H1 (cell line): ENCODE data around the gene NACA. TPM values are rescaled to one million over a fixed set of nuclear protein-coding genes. Genes with fewer than 3 reads are reported as not detected.

Experiments used
- CTCF ChIA-PET: fragments of 300-600 bp; sonication (Branson Sonifier 250); formaldehyde crosslinking; loops from one replicate; lab custom pipeline; 2021; ENCODE audit not compliant: partially characterized antibody; lab: Charles Lee
- POLR2A ChIA-PET: fragments of 300-600 bp; sonication (Branson Sonifier 250); formaldehyde crosslinking; loops from one replicate; lab custom pipeline; 2021; ENCODE audit warnings: inconsistent platforms; ENCODE audit not compliant: partially characterized antibody; lab: Charles Lee
- DNase-seq, 2 experiments: peaks; one replicate each; pipeline versions ENCODE4 v3.0.0 to v3.0.0-alpha.2; 2010 to 2022; ENCODE audit warnings: low spot score in 2 of 2, low read depth in 1 of 2, mixed read lengths in 1 of 2
- FAIRE-seq: peaks from 2 replicates; lab custom pipeline; 2011; peaks lifted over from hg19 to GRCh38; lab: Jason Lieb, UNC
- H2AFZ ChIP-seq: 2 replicates; pipeline ENCODE4 v1.8.1; 2012; ENCODE audit warnings: low read length, inconsistent platforms
- H2AK5ac ChIP-seq: 2 replicates; pipeline ENCODE4 v1.6.1; 2013; ENCODE audit warnings: low read depth, low read length
- H2BK120ac ChIP-seq: replicated peaks from 2 replicates; pipeline ENCODE3; 2013; ENCODE audit warnings: low read depth, low read length, inconsistent platforms
- H2BK12ac ChIP-seq: 2 replicates; pipeline ENCODE4 v1.6.1; 2013; ENCODE audit warnings: low read depth, low read length
- H2BK15ac ChIP-seq: 2 replicates; pipeline ENCODE4 v1.6.1; 2013; ENCODE audit warnings: low read length
- H2BK20ac ChIP-seq: 2 replicates; pipeline ENCODE4 v1.6.1; 2013; ENCODE audit warnings: low read length
- H2BK5ac ChIP-seq: 2 replicates; pipeline ENCODE4 v1.6.1; 2013; ENCODE audit warnings: low read depth, low read length
- H3K14ac ChIP-seq: 2 replicates; pipeline ENCODE4 v1.6.1; 2013; ENCODE audit warnings: inconsistent platforms; ENCODE audit not compliant: insufficient read length
- H3K18ac ChIP-seq: 2 replicates; pipeline ENCODE4 v1.6.1; 2013; ENCODE audit warnings: low read length; ENCODE audit errors: extremely low read depth
- H3K23ac ChIP-seq: 2 replicates; pipeline ENCODE4 v1.6.1; 2013; ENCODE audit warnings: inconsistent platforms; ENCODE audit not compliant: insufficient read length
- H3K23me2 ChIP-seq: 2 replicates; pipeline ENCODE4 v1.6.1; 2013; ENCODE audit warnings: low read depth, low read length
- H3K27ac ChIP-seq: 2 replicates; pipeline ENCODE4 v1.6.1; 2011; ENCODE audit warnings: low read depth, low read length, inconsistent platforms
- H3K27me3 ChIP-seq, 4 experiments: replicated peaks in 1 of 4; 1 replicate in 1 of 4; 2 replicates in 3 of 4; pipeline versions ENCODE4 v1.6.1 to v1.8.1; 2011 to 2013; ENCODE audit warnings: low read length in 3 of 4, mild to moderate bottlenecking in 3 of 4, inconsistent platforms in 2 of 4, mixed read lengths in 2 of 4, moderate library complexity in 1 of 4; ENCODE audit not compliant: control insufficient read depth in 3 of 4, insufficient read depth in 3 of 4; ENCODE audit errors: extremely low read depth in 1 of 4
- H3K36me3 ChIP-seq, 4 experiments: 2 replicates each; pipeline versions ENCODE4 v1.6.1 to v1.8.1; 2011 to 2013; ENCODE audit warnings: mild to moderate bottlenecking in 4 of 4, low read length in 3 of 4, moderate library complexity in 2 of 4, control low read depth in 1 of 4, inconsistent platforms in 1 of 4; ENCODE audit not compliant: insufficient read depth in 4 of 4, control insufficient read depth in 2 of 4
- H3K4ac ChIP-seq: replicated peaks from 2 replicates; pipeline ENCODE3; 2013; ENCODE audit warnings: low read length, low read depth, mixed read lengths, inconsistent platforms; ENCODE audit not compliant: insufficient read length
- H3K4me1 ChIP-seq, 4 experiments: replicated peaks in 1 of 4; 1 replicate in 1 of 4; 2 replicates in 3 of 4; pipeline versions ENCODE4 v1.6.1 to v1.8.1; 2011 to 2013; ENCODE audit warnings: low read length in 3 of 4, inconsistent platforms in 2 of 4, mixed read lengths in 1 of 4; ENCODE audit not compliant: insufficient read depth in 4 of 4, control insufficient read depth in 3 of 4
- H3K4me2 ChIP-seq, 2 experiments: 2 replicates each; pipeline versions ENCODE4 v1.6.1 to v1.8.1; 2011 to 2013; ENCODE audit warnings: low read depth in 2 of 2, low read length in 2 of 2, control low read depth in 1 of 2, inconsistent platforms in 1 of 2, mild to moderate bottlenecking in 1 of 2; ENCODE audit not compliant: insufficient read depth in 1 of 2
- H3K4me3 ChIP-seq, 4 experiments: fragments of 200-600, 300-600 bp in 1 of 4; sonication (generic), shearing (Covaris generic), sonication (Bioruptor Twin) in 1 of 4; 2 replicates each; pipeline versions ENCODE4 v1.5.1 to v1.8.1; 2011 to 2016; ENCODE audit warnings: low read length in 4 of 4, low read depth in 3 of 4, control low read depth in 2 of 4, inconsistent platforms in 2 of 4, mild to moderate bottlenecking in 2 of 4, mixed read lengths in 1 of 4, moderate library complexity in 1 of 4; ENCODE audit not compliant: insufficient read depth in 2 of 4; ENCODE audit errors: extremely low read depth in 1 of 4
- H3K56ac ChIP-seq: replicated peaks from 2 replicates; pipeline ENCODE3; 2013; ENCODE audit warnings: low read depth, mild to moderate bottlenecking, mixed read lengths, low read length, inconsistent platforms; ENCODE audit not compliant: insufficient read length
- H3K79me1 ChIP-seq: 2 replicates; pipeline ENCODE4 v1.6.1; 2013; ENCODE audit warnings: low read depth, low read length, control low read depth
- H3K79me2 ChIP-seq, 2 experiments: 2 replicates each; pipeline versions ENCODE4 v1.6.1 to v1.8.1; 2012 to 2013; ENCODE audit warnings: low read length in 2 of 2, mild to moderate bottlenecking in 2 of 2, inconsistent platforms in 1 of 2; ENCODE audit not compliant: insufficient read depth in 2 of 2, control insufficient read depth in 1 of 2
- H3K9ac ChIP-seq, 4 experiments: replicated peaks in 1 of 4; 1 replicate in 1 of 4; 2 replicates in 3 of 4; pipeline versions ENCODE4 v1.6.1 to v1.8.1; 2011 to 2013; ENCODE audit warnings: low read depth in 3 of 4, low read length in 3 of 4, control low read depth in 2 of 4, mild to moderate bottlenecking in 2 of 4, moderate library complexity in 2 of 4, inconsistent platforms in 1 of 4; ENCODE audit errors: extremely low read depth in 1 of 4
- H3K9me3 ChIP-seq, 2 experiments: 2 replicates each; pipeline versions ENCODE4 v1.6.1 to v1.8.1; 2012 to 2013; ENCODE audit warnings: mild to moderate bottlenecking in 2 of 2, moderate library complexity in 2 of 2, control low read depth in 1 of 2, inconsistent platforms in 1 of 2, low read depth in 1 of 2, low read length in 1 of 2, mixed read lengths in 1 of 2; ENCODE audit not compliant: insufficient read depth in 2 of 2
- H4K20me1 ChIP-seq, 2 experiments: replicated peaks in 1 of 2; 2 replicates each; pipeline versions ENCODE3 to v1.8.1; 2011 to 2013; ENCODE audit warnings: inconsistent platforms in 2 of 2, low read length in 2 of 2, mild to moderate bottlenecking in 1 of 2; ENCODE audit not compliant: insufficient read depth in 2 of 2, control insufficient read depth in 1 of 2
- H4K5ac ChIP-seq: 2 replicates; pipeline ENCODE4 v1.6.1; 2013; ENCODE audit warnings: low read length, low read depth, mixed read lengths, inconsistent platforms; ENCODE audit not compliant: insufficient read length
- H4K8ac ChIP-seq: 2 replicates; pipeline ENCODE4 v1.8.0; 2013; ENCODE audit warnings: mild to moderate bottlenecking, moderate library complexity, low read length, inconsistent platforms; ENCODE audit not compliant: insufficient read depth; ENCODE audit errors: extremely low read depth
- H4K91ac ChIP-seq: replicated peaks from 2 replicates; pipeline ENCODE3; 2013; ENCODE audit warnings: low read length, mixed read lengths, inconsistent platforms; ENCODE audit not compliant: insufficient read length
- POLR2A ChIP-seq, 2 experiments: IDR thresholded peaks; 1 replicate in 1 of 2; 2 replicates in 1 of 2; pipeline ENCODE4 v1.6.1; 2011; ENCODE audit warnings: low read depth in 2 of 2, low read length in 2 of 2, mild to moderate bottlenecking in 2 of 2; ENCODE audit errors: control extremely low read depth in 1 of 2
- POLR2AphosphoS5 ChIP-seq: IDR thresholded peaks from 2 replicates; pipeline ENCODE4 v1.6.1; 2011; ENCODE audit warnings: low read depth, low read length
- SRF ChIP-seq: IDR thresholded peaks from 2 replicates; pipeline ENCODE4 v1.6.1; 2011; ENCODE audit warnings: mild to moderate bottlenecking, low read depth, low read length, moderate library complexity
- whole genome bisulfite sequencing, 2 experiments: shearing (Covaris generic) in 1 of 2; methylation state at CpG; one replicate each; pipeline versions ENCODE4 v1.1.6 to v1.1.7; 2013 to 2015; ENCODE audit warnings: low lambda C conversion rate in 2 of 2, mixed read lengths in 2 of 2, inconsistent platforms in 1 of 2, low coverage in 1 of 2, missing lambda C conversion rate in 1 of 2; ENCODE audit not compliant: insufficient replicate concordance in 2 of 2, insufficient coverage in 1 of 2, insufficient read length in 1 of 2; ENCODE audit errors: extremely low coverage in 1 of 2, missing lambda C conversion rate in 1 of 2; 5-methylcytosine and 5-hydroxymethylcytosine counted together
- polyA plus RNA-seq, 7 experiments: library from polyadenylated mRNA; depleted of rRNA in 3 of 7; stranded (reverse) in 5 of 7; unstranded in 2 of 7; fragments of >200 nt in 5 of 7; fragments of 200-250 nt in 2 of 7; gene quantifications; 1 replicate in 5 of 7; 2 replicates in 1 of 7; 4 replicates in 1 of 7; pipeline versions ENCODE4 v1.2.1 to v1.2.3, GENCODE V29; 2011 to 2013; ENCODE audit warnings: missing spikeins in 2 of 7, mixed read lengths in 2 of 7
- total RNA-seq: library from RNA; stranded (reverse); fragmentation: NEBNext Ultra II Directional; extraction: Animal tissue kit (Norgen Biotek cat#: 25700); gene quantifications from 2 replicates; pipeline ENCODE4 v1.2.1, GENCODE V29; 2021

Gene NACA
- total and polyA plus RNA-seq, 2 of the 8 experiments (the other 6 are each of a cell fraction or from before 2014, with no cell fraction given) = 511 to 1,063 TPM

- no peak overlapping the region for H4K91ac ChIP-seq
- H3K56ac ChIP-seq = no peak overlapping the region
- H2AFZ ChIP-seq = no peak overlapping the region
- DNase-seq = no peak
- no peaks in the 10 kb centered on the region for H4K20me1 ChIP-seq
- WGBS, 2 experiments = 95% methylated on average over 1 of the region's 1 CpG; no CpG with 5 or more reads in 1 of the 2 experiments
- peaks cover 0 to 10% of the 10 kb centered on the region in 2 experiments; a peak in 2 of 4 replicates for H3K79me2 ChIP-seq
- TF ChIP-seq SRF = no peak
- TF ChIP-seq POLR2AphosphoS5 = no peak
- no peak for TF ChIP-seq POLR2A (IDR thresholded peaks at IDR 0.05; ENCODE audit: control extremely low read depth in 1 of 2, low read depth in 2 of 2, low read length in 2 of 2)
- H3K23me2 ChIP-seq = peaks cover 7% of the 10 kb centered on the region
- ChIA-PET POLR2A (interaction anchor here (0.6 to 43.7 kb wide), 15 partner anchors 9 to 708 kb away, joined by 3 to 1406 read pairs (median 4); partner anchors contain the start of genes ATP5F1B, HSD17B6, NACA and PTGES3), CTCF (interaction anchor here (0.7 to 14.5 kb wide), 13 partner anchors 9 to 377 kb away, joined by 3 to 187 read pairs (median 6); partner anchors contain the start of genes HSD17B6, STAT6 and ZBTB39)
- no peak overlapping the region for H3K14ac ChIP-seq
- H4K8ac ChIP-seq = no peak overlapping the region
- H3K18ac ChIP-seq = no peak overlapping the region
- no peak overlapping the region for H3K27ac ChIP-seq
- no peak for FAIRE-seq
- H2BK20ac ChIP-seq = no peak overlapping the region; the same call in 1 of the 2 replicates
- no peaks in the 10 kb centered on the region for H3K27me3 ChIP-seq
- H3K4me1 ChIP-seq = peaks cover 0 to 4% (median 0%) of the 10 kb centered on the region in 4 experiments; a peak in 2 of 7 replicates
- H2BK5ac ChIP-seq = no peak overlapping the region
- H2BK15ac ChIP-seq = 0 out of 2 replicates have a peak overlapping the region, but pooled peaks have one; percentile 6
- no peak overlapping the region for H3K23ac ChIP-seq
- no peak overlapping the region for H3K4me3 ChIP-seq
- H3K79me1 ChIP-seq = no peaks in the 10 kb centered on the region
- no peak overlapping the region for H2AK5ac ChIP-seq
- no peak overlapping the region for H2BK120ac ChIP-seq
- peaks cover 2 to 18% (median 10%) of the 10 kb centered on the region in 4 experiments; a peak in 2 of 8 replicates for H3K36me3 ChIP-seq
- no peak overlapping the region for H3K4me2 ChIP-seq
- no peak overlapping the region for H3K4ac ChIP-seq
- no peak overlapping the region for H2BK12ac ChIP-seq
- no peaks in the 10 kb centered on the region for H3K9me3 ChIP-seq
- H3K9ac ChIP-seq = no peak overlapping the region
- no peak overlapping the region for H4K5ac ChIP-seq
Measured at GRCh38 chr12:56753566-56753965, 28.5 kb upstream of the NACA start.
